Ureter (tissue), 1 donor: ENCODE data around the gene FXYD7. TPM values are rescaled to one million over a fixed set of nuclear protein-coding genes. Genes with fewer than 3 reads are reported as not detected.
"Not testable (repeated sequence)": the region's sequence is repeated elsewhere in the genome, so short reads cannot be mapped to it uniquely, and the experiment has no call there.

ENCODE experiments used
- DNase-seq: peaks from one replicate; pipeline ENCODE4 v3.0.0-alpha.2; 2020; ENCODE audit warnings: low spot score
- total RNA-seq: library from RNA; stranded (reverse); gene quantifications from one replicate; pipeline ENCODE4 v1.2.4, GENCODE V29; 2023
- donor health status: DM: yes; HTN: yes; CAD: no.

FXYD7 gene
- total RNA-seq, 1 donor from 2014 or later: 0.62 TPM

- DNase-seq: no peak
Observed at GRCh38 chr19:35126624-35126959, 16.5 kb upstream of the FXYD7 start.

GRCh38 chr19:35127871-35128270 lies 15.2 kb upstream of the FXYD7 start:
- no peak for DNase-seq

GRCh38 chr19:35128398-35129057 lies 14.5 kb upstream of the FXYD7 start:
- no peak for DNase-seq

- DNase-seq: not testable (repeated sequence)
Observed at GRCh38 chr19:35129724-35130274, 13.3 kb upstream of the FXYD7 start.

GRCh38 chr19:35130761-35131720 lies 12.0 kb upstream of the FXYD7 start:
- no peak for DNase-seq

- no peak for DNase-seq
Observed at GRCh38 chr19:35132254-35132653, 10.8 kb upstream of the FXYD7 start.

- DNase-seq: no peak
Observed at GRCh38 chr19:35133826-35134225, 9.2 kb upstream of the FXYD7 start.

GRCh38 chr19:35134601-35135242 lies 8.3 kb upstream of the FXYD7 start, which contains the start of gene LGI4:
Gene LGI4 (minus strand): TSS chr19:35135059. CDS start chr19:35134680, 379 bp downstream.
- DNase-seq: no peak

- no peak for DNase-seq
Observed at GRCh38 chr19:35135389-35135909, 7.6 kb upstream of the FXYD7 start.

- no peak for DNase-seq
Observed at GRCh38 chr19:35136231-35136630, 6.8 kb upstream of the FXYD7 start.

- DNase-seq: no peak
Observed at GRCh38 chr19:35136977-35137702, 5.9 kb upstream of the FXYD7 start.

GRCh38 chr19:35138305-35138892 lies 4.7 kb upstream of the FXYD7 start, which contains the start of gene FXYD1:
Gene FXYD1 (plus strand): TSS chr19:35138824. CDS start chr19:35140080, 1,256 bp downstream.
- DNase-seq: no peak

GRCh38 chr19:35140207-35140961 lies 2.7 kb upstream of the FXYD7 start:
- DNase-seq: no peak

- peak; percentile 96 for DNase-seq
Observed at GRCh38 chr19:35140962-35141836, 1.9 kb upstream of the FXYD7 start.

GRCh38 chr19:35141837-35142605 lies 1.0 kb upstream of the FXYD7 start:
- no peak for DNase-seq

- no peak for DNase-seq
Observed at GRCh38 chr19:35142606-35143230, 337 bp upstream of the FXYD7 start.

- no peak for DNase-seq
Observed at GRCh38 chr19:35143818-35144217, 763 bp downstream of the FXYD7 start.

- DNase-seq: no peak
Observed at GRCh38 chr19:35144259-35144599, 1.2 kb downstream of the FXYD7 start.
